ENCODE results near the gene ZNF148. TPM values are rescaled to one million over a fixed set of nuclear protein-coding genes. Genes with fewer than 3 reads are reported as not detected.

The ZNF148 gene
- total RNA-seq, 1 donor from 2014 or later = 16.5 TPM

DNA sequence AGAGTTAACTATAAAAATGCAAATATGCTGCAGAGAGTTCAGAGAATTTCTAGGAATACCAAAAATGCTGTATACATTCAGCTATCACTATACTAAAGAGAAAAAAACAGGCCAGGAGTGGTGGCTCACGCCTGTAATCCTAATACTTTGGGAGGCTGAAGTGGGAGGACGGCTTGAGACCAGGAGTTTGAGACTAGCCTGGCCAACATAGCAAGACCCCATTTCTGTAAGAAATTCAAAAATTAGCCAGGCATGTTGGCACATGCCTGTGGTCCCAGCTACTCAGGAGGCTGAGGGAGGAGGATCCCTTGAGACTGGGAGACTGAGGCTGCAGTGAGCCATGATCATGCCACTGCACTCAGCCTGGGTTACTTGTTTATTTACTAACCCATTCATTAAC is 87.9 kb downstream of the ZNF148 start:
- intact Hi-C loops (cut with DNase I) = no loop called here

DNA sequence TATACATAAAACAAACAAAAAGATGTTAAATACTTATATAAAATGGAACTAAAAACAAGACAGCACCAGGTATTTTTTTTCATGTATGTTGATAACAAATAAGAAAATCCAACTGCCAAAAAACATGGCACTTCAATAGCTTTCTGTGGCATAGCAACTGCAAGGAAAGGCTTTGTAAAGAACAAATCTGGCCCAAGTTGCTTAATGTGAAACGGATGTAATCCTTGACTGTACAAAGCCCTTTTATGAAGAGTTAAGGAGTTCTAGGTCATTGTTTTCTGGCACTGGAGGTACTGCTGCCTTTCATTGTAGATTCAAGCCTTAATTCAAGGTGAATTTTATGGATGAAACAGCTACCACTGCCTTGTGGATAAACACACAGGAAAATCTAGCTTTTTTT is 93.7 kb downstream of the ZNF148 start:
- DNase-seq (ENCODE audit: extremely low spot score in 2 of 2) = no peak
- intact Hi-C loops (cut with DNase I) = no loop called here
- TF ChIP-seq, protein P1, sequence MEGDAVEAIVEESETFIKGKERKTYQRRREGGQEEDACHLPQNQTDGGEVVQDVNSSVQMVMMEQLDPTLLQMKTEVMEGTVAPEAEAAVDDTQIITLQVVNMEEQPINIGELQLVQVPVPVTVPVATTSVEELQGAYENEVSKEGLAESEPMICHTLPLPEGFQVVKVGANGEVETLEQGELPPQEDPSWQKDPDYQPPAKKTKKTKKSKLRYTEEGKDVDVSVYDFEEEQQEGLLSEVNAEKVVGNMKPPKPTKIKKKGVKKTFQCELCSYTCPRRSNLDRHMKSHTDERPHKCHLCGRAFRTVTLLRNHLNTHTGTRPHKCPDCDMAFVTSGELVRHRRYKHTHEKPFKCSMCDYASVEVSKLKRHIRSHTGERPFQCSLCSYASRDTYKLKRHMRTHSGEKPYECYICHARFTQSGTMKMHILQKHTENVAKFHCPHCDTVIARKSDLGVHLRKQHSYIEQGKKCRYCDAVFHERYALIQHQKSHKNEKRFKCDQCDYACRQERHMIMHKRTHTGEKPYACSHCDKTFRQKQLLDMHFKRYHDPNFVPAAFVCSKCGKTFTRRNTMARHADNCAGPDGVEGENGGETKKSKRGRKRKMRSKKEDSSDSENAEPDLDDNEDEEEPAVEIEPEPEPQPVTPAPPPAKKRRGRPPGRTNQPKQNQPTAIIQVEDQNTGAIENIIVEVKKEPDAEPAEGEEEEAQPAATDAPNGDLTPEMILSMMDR (IDR thresholded peaks at IDR 0.05) = no peak
- no peak for TF ChIP-seq POLR2AphosphoS5 (IDR thresholded peaks at IDR 0.05; ENCODE audit: insufficient read depth in 1 of 2, low read depth in 1 of 2)
- no peak for TF ChIP-seq POLR2A (IDR thresholded peaks at IDR 0.05)
- H3K27ac ChIP-seq = no peak overlapping the region
- no peaks in the 10 kb centered on the region for H3K4me1 ChIP-seq
- no peaks in the 10 kb centered on the region for H3K36me3 ChIP-seq
- H3K27me3 ChIP-seq = no peaks in the 10 kb centered on the region
- no peak overlapping the region for H3K4me3 ChIP-seq
- H3K9me3 ChIP-seq = no peaks in the 10 kb centered on the region

More for the DNA sequence above, 87.9 kb downstream of the ZNF148 start:
- H3K36me3 ChIP-seq = no peaks in the 10 kb centered on the region
- no peaks in the 10 kb centered on the region for H3K9me3 ChIP-seq
- DNase-seq (ENCODE audit: extremely low spot score in 2 of 2) = no peak
- no peaks in the 10 kb centered on the region for H3K4me1 ChIP-seq
- no peak for TF ChIP-seq POLR2AphosphoS5 (IDR thresholded peaks at IDR 0.05; ENCODE audit: insufficient read depth in 1 of 2, low read depth in 1 of 2)
- no peak for TF ChIP-seq POLR2A (IDR thresholded peaks at IDR 0.05)
- TF ChIP-seq, protein P1 (IDR thresholded peaks at IDR 0.05) = no peak
- no peak overlapping the region for H3K4me3 ChIP-seq
- no peak overlapping the region for H3K27ac ChIP-seq
- H3K27me3 ChIP-seq = no peaks in the 10 kb centered on the region

DNA sequence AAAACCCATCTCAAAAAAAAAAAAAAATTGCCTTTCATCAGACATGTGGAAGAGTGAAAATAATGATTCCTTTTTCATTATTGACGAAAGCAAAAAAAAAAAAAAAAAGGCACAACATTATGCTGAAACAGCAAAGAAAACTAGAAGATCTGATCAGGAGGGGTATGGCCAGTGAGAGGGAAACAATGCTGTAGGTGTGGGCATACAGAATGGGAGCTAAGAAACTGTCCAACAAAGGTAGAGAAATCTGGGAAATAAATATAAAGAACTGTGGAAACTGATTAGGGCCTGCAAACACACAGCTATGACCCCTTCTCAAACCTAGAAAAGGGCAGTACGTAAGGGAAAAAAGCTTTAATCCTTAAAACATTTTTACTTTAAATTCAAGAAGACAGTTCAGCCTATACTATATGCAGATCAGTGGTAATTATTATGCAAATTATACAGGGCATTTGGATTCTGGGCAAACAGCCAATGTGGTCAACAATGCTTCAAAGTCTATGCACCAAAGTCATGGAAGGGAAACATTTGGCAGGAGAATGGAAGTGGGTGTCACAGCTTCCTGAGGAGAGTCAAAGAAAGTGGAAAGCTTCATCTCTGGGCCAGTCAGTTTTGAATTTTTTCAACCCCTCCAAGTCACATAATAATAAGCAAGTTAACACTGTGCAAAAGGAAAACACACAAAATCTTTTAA is 94.3 kb downstream of the ZNF148 start:
- Histone ChIP-seq H3K27me3 (no peaks in the 10 kb centered on the region), H3K4me1 (no peaks in the 10 kb centered on the region), H3K27ac (no peak overlapping the region), H3K4me3 (no peak overlapping the region), H3K36me3 (no peaks in the 10 kb centered on the region), H3K9me3 (no peaks in the 10 kb centered on the region)
- TF ChIP-seq POLR2A (IDR thresholded peaks at IDR 0.05) = no peak
- TF ChIP-seq POLR2AphosphoS5 (IDR thresholded peaks at IDR 0.05; ENCODE audit: insufficient read depth in 1 of 2, low read depth in 1 of 2) = no peak
- TF ChIP-seq, protein P1 (IDR thresholded peaks at IDR 0.05) = no peak
- no peak for DNase-seq (ENCODE audit: extremely low spot score in 2 of 2)
- intact Hi-C loops (cut with DNase I) = no loop called here

DNA sequence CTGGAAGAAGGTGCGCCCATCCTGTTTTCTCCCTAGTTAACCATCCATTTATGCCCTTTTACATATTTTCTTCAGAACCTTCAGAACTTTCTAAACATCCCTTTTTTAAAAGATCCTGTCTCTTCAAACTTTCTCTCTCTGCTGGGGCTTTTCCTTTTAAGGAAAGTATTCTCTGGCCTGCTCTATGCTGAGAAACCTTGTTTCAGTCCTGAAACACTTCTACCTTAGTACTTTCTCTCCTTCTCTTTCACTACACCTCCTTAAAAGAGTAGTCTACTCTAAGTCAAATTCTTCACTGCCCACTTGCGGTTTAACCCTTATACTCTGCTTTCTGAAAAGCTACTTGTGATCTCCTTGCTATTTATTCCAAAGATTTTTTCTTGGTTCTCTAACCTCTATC is 97.0 kb downstream of the ZNF148 start:
- no peaks in the 10 kb centered on the region for H3K27me3 ChIP-seq
- no peak overlapping the region for H3K27ac ChIP-seq
- intact Hi-C loops (cut with DNase I) = no loop called here
- no peak overlapping the region for H3K4me3 ChIP-seq
- DNase-seq (ENCODE audit: extremely low spot score in 2 of 2) = no peak
- TF ChIP-seq POLR2AphosphoS5 (IDR thresholded peaks at IDR 0.05; ENCODE audit: insufficient read depth in 1 of 2, low read depth in 1 of 2) = no peak
- TF ChIP-seq, protein P1 (IDR thresholded peaks at IDR 0.05) = no peak
- H3K4me1 ChIP-seq = no peaks in the 10 kb centered on the region
- no peaks in the 10 kb centered on the region for H3K36me3 ChIP-seq
- no peaks in the 10 kb centered on the region for H3K9me3 ChIP-seq

DNA sequence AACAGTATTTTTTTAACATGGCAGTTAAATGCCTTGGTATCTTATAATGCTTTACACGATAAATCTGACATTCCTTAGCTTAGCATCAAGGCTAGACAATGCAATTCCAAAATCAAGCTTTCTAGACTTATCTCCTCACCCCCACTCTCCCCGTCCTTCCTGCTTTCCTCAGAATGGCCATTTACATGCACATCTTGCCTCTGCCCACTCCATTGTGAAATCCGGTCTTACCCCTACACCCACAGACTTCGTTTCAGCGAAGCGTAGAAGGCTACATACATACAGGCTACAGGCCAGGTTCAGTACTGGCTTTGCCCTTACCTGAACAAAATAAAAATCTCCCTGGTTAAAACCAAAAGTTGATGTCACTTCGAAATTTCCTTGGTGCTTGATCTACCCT is 104.0 kb downstream of the ZNF148 start:
- Histone ChIP-seq H3K9me3 (no peaks in the 10 kb centered on the region), H3K4me1 (no peaks in the 10 kb centered on the region), H3K27ac (no peak overlapping the region), H3K27me3 (no peaks in the 10 kb centered on the region), H3K36me3 (peaks cover 0 to 8% of the 10 kb centered on the region in 2 donors), H3K4me3 (no peak overlapping the region)
- no peak for DNase-seq (ENCODE audit: extremely low spot score in 2 of 2)
- intact Hi-C loops (cut with DNase I) = no loop called here
- TF ChIP-seq POLR2AphosphoS5 (IDR thresholded peaks at IDR 0.05; ENCODE audit: insufficient read depth in 1 of 2, low read depth in 1 of 2) = no peak
- no peak for TF ChIP-seq POLR2A (IDR thresholded peaks at IDR 0.05)
- TF ChIP-seq, protein P1 (IDR thresholded peaks at IDR 0.05) = no peak
